Fibroblast of skin of left biceps (primary cell): ENCODE measurements around the gene SPAG6.

Source experiments
- DNase-seq, 2 experiments: peaks; one replicate each; pipeline ENCODE4 v3.0.0-alpha.2; 2013; ENCODE audit warnings: low read depth in 2 of 2

SPAG6 gene

DNA sequence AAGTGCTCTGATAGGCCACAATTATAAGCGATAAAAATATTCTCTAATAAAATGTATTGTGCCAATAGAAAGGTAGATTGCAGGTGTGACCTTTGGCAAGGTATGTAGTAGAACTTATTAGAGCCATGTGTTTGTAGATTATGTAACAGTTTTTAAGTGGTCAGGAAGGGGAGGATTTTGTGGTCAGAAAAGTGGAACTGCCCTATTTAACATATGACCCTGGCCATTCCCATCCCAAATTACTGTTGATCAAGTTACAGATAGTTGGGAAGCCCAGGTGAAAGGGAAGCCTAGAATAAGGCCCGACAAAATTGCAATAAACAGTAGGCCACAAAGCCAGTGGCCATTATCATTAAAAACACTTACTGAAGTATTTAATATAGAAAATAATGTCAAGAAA lies 89.2 kb downstream of the SPAG6 start:
- DNase-seq, result no peak

DNA sequence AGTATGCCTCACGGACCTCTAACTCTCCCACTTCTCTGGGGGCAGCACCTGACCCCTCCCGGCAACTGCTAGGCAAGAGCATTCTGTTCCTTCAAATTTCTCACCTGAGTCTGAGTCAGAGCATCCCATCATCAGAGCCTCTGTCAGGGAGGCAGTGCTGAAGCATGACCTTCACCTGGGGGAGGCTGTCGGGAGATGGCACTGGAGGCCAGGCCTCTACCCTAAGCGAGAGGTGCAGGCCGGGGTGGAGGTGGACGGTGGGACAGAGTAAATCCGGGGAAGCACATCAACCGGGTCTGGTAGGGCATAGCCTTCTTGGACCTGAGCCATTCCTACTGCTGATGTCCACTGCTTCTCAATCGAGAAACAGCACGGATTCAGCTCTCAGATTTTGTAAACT lies 90.4 kb downstream of the SPAG6 start:
- DNase-seq, result no peak

- DNase-seq, result no peak
Observed at GRCh38 chr10:22436526-22436892, 91.2 kb downstream of the SPAG6 start.

DNA sequence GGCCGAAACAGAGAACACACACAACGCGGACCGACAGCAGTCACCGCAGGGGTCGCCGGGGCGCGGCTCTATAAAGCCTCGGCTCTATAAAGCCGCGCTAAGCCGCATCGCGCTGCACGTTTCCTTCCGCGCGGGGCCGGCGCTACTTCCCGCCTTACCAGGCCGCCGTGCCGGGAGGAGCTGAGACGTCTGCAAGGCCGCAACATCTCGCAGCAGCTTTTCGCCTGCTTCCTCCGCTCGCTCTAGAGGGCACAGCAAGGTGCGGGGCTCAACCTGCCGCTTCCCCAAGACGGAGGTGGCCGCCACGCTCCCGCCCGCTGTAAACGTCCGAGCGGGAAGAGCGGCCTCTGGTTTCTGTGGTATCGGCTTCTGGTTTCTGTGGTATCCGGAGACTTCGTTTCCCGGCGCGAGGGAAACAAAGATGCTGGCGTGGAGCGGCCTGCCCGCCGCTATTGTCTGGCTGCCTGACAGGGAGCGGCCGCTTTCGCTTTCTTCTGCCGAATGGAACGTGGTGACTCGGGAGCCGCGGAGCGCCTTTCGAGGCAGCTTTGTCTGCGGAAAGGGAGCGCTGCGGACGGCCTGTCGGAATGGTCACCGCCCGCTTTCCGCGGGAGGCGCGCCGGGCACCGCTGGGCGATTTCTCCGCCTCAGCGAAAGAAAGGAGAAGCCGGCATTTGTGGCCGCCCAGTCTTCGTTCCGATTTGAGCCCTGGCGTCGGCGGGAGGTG lies 91.8 kb downstream of the SPAG6 start:
- peak; percentile 82 for DNase-seq

DNA sequence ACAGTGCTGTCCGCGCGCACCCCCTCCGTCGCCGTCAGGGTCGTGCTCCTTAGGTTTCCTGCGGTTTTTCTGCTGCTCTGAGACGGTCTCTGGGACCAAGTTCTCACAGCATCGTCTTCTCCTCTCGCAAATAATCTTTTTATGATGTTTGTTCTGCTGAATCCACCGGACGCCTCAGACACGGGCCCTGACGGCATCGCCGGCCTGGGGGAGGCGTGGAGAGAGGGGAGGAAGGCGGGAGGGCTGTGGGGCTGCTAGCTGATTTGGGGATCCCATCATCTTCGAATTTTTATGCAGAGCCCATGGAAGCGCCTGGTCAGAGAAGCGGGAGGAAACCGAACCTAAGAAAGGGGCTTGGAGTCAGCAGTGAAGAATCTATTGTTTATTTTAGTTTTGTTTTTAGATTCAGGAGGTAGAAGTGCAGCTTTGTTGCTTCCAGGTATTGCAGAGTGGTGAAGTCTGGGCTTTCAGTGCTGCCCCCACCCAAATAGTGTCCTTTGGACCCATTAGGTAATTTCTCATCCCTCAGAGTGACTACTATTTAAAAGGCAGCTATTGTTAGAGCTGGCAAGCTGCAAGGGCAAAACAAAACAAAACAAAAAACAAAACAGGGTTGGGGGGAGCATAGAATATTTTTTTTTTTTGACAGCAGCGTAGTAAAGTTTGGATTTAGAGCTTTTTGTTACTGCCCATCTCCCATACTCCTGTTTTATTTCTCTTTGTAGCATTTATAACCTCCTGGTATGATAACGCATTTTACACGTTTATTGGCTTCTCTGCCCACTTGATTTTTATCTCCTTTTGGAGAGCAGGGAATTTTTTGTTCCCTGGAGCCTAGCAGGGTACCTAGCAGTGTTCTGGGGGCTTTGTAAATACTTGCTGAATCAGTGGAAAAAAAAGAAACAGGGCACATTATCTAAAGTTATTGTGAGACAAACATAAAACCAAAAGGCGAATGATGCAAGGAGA lies 92.6 kb downstream of the SPAG6 start:
- no peak for DNase-seq

DNA sequence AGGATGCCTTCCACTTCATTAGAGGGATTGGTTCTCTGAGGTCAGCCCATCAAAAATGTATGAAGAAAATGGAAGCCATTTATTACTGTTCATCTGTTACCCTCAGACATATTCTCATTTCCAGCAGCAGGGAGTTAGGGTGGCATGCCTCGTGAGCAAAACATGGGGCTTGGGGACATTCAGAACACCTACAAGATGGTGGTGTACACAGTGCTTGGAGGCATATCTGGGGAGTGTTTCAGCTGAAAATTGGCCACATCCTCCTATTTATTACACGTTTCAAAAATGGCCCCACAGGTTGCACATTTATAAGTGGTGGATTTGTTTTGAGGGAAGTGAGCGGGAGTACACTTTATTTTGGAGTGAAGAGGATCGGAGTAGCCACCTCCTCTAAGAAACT lies 93.4 kb downstream of the SPAG6 start:
- no peak for DNase-seq

DNA sequence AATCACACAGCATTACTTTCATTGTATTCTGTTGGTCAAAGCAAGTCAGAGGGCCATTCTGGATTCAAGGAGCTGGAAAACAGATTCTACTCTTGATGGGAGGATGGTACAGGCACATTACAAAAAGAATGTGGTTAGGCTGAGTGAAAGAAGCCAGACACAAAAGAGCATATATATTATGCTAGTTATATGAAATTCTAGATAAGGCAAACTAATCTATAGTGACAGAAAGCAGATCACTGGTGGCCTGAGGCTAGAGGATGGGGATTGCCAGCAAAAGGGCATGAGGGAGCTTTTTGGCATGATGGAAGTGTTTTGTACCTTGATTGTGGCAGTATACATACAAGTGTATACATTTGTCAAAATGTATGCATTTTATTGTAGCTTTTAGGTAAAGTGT lies 96.8 kb downstream of the SPAG6 start:
- DNase-seq, result no peak

DNA sequence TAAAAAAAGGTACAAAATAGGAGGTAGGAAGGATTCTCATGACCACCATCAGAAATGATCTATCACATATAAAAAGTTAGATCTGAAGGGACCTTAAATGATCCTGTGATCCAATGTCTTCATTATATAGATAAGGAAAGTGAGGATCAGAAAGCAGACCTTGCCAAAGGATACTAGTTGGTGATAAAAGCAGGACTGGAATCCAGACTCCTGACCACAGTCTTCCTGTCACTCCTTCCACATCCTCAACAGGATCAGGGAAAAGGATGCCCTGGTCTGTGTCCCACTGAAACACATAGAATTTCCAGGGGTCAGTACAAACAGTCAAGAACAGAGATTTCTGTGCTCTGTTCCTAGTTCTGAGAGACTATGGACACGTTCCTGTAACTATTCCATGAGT lies 97.2 kb downstream of the SPAG6 start:
- no peak for DNase-seq

DNA sequence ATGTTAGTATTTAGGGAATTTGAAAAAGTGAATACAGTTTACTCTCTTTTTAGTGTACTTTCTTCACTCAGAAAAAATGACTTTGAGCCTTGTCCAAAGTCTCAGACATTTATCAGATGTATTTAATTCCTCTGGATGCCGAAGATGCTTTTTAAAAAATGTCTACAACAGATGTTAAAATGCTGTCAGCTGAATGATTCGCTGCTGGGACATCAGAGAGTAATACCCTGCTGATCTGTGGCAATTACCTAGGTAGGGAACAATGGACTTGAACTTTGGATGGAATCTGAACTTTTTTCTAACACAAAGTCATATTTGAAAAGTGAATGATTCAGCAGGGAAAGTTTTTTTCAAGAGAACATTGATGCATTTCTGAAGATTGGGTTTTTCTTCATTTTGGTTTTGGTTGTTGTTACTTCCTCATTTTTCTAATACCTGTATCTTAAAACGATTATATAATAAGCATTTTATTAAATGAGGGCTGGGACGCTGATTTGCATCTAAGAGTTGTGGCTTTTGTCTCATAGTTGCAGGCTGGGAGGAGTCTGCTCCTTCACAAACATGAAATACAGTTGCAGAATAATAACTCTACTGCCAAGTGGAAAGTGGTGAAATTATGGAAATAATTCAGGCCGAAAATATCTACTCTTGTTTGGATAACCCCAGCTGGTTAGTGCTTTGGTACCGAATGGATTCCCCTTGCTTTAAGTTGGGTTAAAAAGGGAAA lies 98.0 kb downstream of the SPAG6 start:
- DNase-seq, result no peak

GRCh38 chr10:22444219-22444788 lies 99.0 kb downstream of the SPAG6 start:
- no peak for DNase-seq

DNA sequence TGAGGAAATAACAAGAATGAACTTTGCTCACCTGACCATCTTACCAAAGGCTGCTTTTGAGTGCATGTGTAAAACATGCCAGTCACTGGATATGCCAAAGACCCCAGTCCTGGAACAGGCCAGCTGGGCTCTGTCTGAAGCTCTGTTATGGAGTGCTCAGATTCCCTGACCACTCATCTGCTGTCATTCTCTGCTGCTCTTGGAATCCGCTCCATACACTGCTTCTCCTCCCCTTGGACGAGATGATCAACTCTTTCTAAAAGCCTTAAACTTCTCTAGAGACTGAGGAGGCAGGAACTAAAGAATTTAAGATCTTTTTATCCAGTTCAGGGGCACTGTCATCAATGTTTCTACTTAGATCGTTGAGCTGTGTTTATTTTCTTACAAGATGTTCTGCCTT lies 100.2 kb downstream of the SPAG6 start:
- DNase-seq, result no peak

DNA sequence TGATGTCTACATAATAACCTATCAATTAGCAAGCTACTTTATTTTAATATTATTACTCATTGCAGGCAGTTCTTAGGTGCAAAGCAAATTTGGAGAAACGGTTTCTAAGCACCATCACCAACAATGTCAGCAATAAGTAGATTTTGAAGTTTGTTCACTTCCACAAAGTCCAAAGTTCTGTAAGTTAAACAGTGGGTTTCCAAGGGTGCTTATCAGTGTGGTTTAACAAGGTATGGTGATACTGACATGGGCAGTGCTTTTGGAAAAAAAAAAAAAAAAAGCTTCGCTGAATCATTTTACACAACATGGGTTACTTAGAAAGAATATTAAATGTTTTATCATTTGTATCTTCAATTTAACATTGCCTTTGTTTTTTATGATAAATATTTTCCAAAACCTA lies 101.8 kb downstream of the SPAG6 start:
- DNase-seq, result no peak

DNA sequence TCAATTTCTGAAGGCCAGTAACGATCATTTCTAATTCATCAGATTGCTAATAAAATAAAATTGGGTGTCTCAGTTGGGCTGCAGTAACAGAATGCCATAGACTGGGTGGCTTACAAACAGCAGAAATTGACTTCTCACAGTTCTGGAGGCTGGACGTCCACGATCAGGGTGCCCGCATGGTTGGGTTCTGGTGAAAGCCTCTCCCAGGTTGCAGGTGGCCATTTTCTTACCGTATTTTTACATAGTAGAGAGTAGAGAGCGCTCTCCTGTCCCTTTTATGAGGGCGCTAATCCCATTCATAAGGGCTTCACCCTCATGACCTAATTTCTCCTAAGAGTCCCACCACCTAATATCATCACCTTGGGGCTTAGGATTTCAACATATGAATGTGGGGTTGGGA lies 106.0 kb downstream of the SPAG6 start:
- no peak for DNase-seq

- DNase-seq, result no peak
Observed at GRCh38 chr10:22453320-22453719, 108.0 kb downstream of the SPAG6 start.

DNA sequence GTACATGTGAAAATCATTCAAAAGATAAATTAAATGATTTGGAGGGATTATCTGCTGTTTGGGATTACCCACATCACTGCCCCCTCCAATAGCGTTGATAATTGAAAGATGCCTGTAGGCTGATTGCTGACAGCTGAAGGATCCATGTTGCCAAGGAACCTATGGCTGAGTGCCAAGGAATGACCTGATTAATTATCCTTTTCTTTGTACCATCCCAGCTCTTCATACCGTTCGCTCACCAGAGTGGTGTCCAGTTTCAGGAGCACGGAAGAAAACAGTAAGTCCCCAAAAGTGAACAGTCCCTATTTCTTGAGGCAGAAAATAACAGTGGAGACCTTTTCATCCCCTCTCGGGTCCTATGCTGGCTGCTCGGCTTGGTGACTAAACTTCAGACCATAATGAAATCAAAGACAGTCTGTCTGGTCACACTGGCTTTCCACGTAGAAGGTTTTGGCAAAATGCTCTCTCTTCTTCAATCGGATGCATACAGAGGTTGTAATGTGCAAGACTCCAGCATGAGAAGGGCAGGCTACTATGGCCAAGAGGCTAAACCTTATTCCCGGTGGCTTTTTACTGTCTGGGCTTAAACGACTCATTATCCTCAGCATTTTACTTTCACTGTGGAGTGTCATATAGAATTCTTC lies 108.8 kb downstream of the SPAG6 start:
- DNase-seq, result no peak

DNA sequence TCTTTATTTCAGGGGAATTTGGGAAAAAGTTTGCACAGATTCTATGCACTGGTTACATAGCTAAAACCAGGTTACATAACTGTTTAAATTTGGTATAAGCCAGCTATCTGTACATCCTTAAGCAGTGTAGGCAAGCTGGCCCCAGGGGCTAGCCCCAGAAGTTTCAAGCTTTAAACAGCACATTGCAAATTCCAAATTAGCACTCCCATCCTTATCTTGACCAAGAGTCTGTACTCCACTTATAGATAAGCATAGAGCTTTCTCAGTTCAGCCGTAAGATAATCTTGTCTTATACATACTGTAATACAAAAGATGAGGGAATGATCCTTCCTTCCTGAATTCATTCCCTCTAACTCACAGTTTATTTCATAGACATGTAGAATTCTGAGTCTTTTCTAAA lies 109.3 kb downstream of the SPAG6 start:
- no peak for DNase-seq

DNA sequence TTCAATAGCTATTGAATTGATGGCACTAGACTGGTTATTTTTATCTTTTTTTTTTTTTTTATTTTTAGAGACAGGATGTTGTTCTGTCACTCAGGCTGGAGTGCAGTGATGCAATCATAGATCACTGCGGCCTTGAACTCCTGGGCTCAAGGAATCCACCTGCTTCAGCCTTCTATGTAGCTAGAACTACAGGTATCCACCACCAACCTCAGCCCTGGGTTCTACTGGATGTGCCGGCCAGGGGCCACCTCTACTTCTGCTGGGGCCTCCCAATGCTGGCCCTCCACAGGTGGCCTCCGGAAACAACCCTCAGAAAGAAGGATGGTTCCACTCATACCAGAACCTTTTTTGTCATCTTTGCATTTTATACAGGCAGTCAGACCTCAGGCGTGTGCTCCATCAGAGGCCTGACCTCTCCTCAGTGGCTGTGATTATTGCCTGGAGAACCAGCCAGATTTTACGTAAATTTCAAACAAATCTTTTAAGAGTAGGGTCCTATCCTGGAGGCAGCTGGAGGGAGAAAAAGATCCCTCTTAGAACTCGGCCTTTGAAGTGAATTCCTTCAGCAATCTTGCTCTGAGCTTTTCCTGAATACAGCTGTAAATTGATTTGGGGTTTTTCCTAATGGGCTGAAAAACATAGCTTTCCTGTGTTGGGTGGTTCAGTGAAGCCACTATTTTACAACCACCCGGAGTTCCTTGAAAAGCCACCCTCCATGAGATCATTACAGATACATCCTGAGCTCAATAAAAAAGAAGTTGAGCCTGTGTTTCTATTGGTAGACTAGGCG lies 110.0 kb downstream of the SPAG6 start:
- DNase-seq, result no peak

DNA sequence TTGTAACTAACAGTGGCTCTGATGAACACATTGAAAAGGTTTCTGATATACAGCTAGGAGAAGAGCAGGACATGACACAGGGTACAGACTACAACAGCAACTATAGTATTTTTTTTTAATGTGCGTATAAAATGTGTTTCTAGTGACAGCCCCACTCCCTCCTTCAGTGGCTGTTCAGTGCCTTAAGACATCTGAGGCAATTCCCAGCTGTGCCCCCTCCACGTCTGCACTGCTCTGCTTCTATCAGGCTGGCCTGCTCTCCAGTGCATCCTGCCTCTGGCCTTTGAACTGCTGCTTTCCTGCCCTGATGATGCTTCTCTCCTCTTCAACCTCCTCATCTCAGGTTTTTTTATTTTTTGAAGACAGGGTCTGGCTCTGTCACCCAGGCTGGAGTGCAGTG lies 111.2 kb downstream of the SPAG6 start:
- DNase-seq, result no peak

GRCh38 chr10:22458272-22459038 lies 113.2 kb downstream of the SPAG6 start:
- no peak for DNase-seq

GRCh38 chr10:22459496-22459895 lies 114.2 kb downstream of the SPAG6 start:
- no peak for DNase-seq
